HG03460 (cell line): ENCODE results near the gene FRRS1.
A peak's percentile ranks its signal among the peaks of the same experiment; 100 is the strongest.

ENCODE experiments used
- ATAC-seq: cut with Tn5 transposase; IDR thresholded peaks from one replicate; pipeline ENCODE4 v1.9.1; 2021; ENCODE audit not compliant: unreplicated experiment

Gene FRRS1

DNA sequence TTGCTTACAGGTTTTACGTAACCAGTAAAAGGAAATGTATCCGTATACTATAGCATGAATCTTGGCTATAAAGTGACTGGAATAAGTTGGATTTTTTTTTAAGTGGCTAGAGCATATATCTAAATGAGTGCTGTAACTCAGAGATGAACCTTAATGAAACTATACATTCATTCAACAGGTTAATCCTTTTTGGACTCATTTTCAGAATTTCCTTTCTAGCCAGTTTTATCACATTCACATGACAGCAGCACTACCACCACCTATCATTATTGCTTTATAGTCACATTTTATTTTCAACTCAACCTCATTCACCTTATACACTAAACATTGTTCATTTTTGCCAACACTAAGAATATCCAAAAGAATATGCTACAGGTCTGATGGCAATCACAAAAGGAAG, 30.6 kb downstream of the FRRS1 start:
- no peak for ATAC-seq

DNA sequence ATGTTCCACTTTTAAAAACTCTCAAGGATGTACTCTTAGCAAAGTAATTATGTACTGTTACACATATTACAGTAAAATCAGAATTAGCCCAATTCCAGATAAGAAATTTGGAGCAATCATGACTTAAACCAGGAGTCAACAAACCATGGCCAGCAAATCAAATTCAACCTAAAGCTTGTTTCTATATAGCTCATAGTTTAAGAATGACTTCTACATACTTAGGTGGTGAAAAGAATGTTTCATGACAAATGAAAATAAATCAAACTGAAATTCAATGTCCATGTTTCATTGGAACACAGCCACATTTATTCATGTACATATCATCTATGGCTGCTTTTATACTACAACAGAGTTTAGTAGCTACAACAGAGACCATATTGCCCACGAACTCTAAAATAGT, 35.1 kb downstream of the FRRS1 start:
- ATAC-seq, result no peak

DNA sequence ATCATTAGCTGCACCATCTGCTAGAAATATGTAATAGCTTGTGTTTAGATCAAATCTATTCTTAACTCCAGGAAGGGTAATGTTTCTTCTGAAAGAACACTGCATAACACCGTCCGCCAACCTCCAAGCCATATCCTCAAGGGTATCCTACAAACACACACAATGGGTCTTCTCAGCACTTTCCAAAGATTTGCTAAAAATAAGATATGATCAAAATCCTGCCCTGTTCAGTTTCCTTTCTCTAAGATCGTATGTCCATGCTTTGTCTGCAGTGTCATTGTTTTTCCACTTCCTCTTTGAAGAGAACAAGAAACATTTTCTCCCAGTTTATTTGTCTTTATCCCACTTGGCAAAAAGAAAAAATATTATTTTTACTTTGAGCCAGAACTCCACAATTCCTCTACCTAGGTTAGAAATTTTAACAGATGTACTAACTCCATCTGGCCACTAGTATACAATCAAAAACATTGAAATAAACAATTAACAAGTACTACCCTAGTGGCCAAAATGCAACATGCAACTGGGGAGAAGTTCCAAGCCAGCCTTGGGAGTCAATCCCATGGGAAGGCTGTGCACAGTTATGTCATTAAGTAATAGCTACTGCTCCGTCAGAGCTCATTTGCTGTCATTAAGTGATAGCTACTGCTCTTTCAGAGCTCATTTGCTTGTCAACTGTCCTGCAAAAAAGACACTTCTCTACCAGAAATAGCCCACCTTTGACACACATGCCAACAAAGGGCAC, 37.8 kb downstream of the FRRS1 start:
- no peak for ATAC-seq

DNA sequence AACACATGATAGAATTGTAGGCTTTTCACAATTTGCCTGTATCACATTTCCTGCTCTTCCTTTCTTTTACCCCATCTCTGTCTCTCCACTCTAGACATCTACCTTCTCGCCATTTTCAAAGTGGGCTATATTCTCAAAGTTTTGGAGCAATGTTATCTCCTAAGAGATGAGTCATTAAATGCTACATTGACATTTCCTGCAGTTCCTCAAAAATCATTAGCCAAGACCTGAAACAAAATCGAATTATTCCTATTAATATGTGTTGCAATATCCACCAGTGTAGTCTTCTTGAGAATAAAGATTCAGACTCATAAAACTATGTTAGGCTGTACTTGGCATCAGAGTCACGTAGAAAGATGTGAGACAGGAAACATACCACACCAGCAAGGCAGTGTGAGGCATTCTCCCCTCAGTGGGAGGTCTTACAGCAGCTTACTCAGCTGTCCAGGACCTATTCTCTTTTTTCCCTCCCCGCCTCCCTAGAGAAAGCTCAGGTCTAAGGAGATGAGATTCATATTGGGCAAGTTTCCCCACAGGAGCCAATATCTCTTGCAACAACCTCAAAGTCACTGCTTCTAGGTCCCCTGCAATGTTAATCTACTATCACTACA, 38.8 kb downstream of the FRRS1 start:
- ATAC-seq, result no peak

DNA sequence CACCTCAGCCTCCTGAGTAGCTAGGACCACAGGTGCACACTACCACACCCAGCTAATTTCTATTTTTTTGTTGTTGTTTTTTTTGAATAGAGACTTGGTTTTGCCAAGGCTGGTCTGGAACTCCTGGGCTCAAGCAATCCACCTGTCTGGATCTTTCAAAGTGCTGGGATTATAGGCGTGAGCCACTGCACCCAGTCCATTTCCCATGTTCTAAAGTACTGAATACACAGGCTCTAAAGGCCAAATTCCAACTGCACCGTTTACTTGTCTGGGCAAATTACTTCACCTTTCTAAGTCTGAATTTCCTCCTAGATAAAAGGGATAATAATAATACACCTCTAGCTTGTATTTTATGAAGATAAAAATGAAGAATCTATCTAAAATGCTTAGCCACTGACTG, 39.6 kb downstream of the FRRS1 start:
- ATAC-seq, result no peak

DNA sequence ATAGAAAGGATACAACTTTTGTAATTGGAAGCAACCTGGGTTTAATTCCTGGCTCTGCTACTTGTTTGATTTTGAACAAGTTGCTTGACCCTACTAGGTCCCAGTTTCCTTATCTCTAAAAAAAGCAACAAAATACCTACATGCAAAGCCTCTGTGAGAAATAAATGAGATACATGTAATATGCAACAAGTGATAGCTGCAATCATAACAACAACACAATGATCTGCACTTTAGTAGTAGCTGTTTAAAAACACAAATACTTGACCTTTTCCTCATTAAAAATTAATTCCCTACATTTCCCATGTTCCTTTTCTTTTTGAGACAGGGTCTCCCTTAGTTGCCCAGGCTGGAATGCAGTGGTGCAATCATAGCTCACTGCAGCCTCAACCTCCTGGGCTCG, 40.0 kb downstream of the FRRS1 start:
- no peak for ATAC-seq

DNA sequence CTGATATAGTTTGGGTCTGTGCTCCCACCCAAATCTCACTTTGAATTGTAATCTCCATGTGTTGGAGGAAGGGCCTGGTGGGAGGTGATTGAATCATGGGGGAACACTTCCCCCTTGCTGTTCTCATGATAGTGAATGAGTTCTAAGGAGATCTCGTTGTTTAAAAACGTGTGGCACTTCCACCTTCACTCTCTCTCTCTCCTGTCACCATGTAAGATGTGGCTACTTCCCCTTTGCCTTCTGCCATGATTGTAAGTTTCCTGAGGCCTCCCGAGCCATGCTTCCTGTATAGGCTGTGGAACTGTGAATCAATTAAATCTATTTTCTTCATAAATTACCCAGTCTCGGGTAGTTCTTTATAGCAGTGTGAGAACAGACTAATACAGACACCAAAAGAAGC, 40.4 kb downstream of the FRRS1 start:
- no peak for ATAC-seq

DNA sequence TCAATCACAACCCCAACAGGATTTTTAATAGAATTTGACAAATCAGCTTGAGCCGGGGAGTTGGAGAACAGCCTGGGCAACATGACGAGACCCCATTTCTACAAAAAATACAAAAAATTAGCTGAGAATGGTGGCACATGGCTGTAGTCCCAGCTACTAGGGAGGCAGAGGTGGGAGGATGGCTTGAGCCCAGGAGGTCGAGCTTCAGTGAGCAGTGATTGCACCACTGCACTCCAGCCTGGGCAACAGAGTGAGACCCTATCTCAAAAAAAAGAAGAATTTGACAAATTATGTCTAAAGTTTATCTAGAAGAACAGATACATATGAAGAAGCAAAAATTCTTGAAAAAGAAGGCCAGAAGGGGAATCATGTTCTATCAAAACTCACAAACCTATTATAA, 43.2 kb downstream of the FRRS1 start:
- ATAC-seq, result no peak

DNA sequence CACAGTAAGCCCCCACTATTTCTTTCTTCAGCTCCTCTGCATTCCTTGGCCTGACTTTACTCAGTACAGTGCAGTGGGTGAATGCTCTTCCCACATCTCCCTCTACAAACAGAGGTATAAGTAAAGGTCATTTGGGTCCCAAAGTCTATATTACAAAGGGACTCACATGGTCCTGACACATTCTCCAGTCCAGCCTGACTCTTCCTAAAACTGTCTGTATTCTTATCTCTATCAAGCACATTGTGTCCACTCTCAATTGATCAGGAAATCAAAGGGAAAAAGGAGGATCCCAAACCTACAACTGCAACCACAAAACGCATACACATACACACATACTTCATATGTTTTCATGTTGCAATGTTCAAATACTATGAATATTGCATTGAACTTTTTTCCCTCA, 49.4 kb downstream of the FRRS1 start:
- no peak for ATAC-seq

DNA sequence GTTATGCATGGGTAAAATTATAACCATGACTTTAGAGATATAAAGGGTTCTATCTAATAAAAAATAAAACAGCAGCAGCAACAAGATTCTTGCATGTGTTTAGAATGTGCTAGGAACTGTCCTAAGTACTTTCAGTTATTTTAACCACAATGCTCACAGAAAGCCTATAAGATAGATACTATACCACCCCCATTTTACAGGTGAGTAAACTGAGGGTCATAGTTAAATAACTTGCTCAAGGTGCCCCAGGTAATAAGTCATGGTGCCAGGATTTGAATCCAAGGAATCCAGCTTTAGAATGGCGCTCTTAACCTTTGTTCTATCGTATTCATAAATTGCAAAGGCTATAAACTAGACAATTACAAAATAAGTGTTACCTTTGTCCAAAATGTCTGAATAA, 53.4 kb downstream of the FRRS1 start:
- no peak for ATAC-seq

DNA sequence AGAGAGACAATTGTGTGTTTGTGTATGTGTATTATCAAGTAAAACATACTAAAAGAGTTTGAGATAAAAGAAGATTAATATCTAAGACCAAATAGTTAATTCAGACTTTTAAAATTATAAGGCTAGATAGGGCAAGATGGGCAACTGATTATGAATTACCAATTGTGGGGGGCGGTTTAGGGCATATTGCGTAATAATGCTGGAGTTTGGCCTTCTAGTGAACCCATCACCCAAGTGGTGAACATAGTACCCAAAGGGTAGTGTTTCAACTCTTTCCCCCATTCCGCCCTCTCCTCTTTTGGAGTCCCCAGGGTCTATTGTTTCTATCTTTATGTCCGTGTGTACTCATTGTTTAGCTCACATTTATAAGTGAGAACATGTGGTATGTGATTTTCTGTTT, 55.4 kb downstream of the FRRS1 start:
- no peak for ATAC-seq

DNA sequence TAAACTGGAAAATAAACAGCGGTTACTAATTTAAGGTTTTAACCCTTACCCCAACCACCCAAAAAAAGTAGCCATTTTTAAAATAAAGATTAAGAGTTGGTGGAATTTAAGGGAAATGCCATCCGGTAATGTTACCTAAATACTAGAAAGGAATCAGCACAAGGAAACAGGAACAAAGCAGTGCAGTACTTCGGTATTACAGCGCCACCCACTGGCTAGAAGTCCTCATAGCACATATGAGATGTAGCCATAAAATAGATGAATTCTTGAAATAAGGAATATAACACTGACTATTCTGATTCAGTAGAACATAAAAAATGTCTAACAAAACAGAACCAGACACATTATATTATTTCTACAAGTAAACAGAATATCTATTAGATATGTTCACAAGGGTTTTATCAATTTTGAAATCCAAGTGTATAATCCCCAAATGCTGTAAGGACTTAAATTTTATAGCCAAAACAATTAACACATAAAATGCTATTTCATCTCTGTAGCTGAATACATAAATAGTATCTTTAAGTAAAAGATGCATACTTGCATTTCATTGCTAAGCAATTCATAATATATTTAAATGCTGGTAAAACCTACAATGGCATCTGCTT, 58.8 kb downstream of the FRRS1 start:
- peak; percentile 79 for ATAC-seq

DNA sequence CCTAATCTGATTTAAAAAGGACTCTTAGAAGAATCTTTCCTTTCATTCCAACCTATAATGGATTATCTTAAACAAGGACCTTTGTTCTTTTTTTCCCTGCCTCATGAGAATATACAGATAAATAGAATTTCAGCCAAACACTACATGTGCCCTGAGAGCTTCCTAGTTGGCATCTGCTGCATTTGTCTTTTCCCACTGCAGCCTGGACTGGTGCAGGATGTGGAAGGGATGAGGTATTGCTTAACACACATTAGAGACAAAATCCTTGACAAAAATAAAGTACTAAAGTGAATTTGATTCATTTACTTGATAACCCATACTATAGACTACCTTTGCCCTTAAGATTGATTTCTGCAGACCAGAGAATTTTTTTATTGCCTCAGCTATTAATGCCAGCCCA, 61.0 kb downstream of the FRRS1 start:
- no peak for ATAC-seq

DNA sequence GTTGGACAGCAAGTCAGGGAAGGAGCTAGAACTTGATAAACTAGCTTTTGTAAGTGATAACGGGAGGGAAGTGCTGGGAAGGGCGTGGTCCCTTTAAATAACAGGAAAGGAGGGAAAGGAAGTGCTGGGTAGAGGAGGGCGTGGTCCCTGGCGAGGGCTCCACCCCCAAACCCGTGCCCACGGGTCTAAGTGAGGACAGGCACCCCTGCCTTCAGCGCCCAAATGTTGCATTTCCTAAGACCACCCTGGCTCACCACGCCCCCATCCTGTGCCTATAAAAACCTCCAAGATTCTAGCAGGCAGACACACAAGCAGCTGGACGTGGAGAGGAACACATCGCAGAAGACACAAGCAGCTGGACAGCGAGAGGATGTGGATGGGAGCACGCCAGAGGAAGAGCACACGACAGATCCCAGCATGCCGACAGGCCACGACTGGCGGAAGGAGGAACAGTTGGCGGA, 62.0 kb downstream of the FRRS1 start:
- ATAC-seq, result no peak

DNA sequence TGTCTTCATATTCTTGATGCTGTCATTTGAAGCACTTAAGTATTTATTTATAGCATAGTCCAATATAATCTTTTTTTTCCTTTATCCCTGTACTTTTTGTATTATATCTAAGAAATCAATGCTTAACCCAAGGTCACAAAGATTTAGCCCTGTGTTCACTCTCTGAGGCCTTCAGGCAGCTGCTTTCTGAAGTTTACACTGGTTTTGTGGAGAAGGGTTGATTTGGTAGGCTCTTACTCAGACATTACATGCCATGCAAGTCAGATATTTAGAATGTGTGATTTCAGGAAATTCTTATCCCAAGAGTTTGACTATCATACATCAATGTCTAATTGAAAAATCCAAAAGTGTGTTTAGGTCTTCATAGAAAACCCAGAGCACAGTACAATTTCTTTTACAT, 64.2 kb downstream of the FRRS1 start:
- no peak for ATAC-seq

DNA sequence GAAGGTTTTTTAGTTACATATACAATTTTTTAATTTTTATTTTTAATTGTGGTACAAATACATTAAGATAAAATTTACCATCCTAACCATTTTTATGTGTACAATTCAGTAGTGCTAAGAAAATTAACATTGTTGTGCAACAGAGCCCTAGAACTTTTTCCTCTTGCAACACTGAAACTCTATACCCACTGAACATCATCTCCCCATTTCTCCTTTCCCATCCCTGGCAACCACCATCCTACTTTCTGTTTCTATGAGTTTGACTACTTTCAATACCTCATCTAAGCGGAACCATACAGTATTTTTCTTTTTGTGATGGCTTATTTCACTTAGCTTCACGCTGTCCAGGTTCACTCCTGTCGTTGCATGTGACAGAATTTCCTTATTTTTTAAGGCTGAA, 66.4 kb downstream of the FRRS1 start:
- ATAC-seq, result no peak

DNA sequence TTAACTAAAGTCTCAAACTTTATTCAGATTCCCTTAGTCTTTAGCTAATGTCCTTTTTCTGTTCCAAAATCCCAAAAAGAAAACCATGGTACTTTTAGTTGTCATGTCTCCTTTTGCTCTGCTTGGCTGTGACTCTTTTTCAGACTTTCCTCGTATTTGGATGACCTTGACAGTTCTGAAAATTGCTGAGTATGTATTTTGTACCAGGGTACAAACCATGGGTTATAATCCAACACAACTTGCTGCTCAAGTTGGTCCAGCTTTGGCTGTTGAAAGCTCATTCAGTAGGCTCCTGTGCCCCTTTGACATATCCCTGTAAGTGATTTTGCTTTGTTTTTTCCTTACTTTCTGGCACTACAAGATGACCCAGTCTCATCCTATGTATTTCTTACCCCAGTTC, 68.9 kb downstream of the FRRS1 start:
- ATAC-seq, result no peak

DNA sequence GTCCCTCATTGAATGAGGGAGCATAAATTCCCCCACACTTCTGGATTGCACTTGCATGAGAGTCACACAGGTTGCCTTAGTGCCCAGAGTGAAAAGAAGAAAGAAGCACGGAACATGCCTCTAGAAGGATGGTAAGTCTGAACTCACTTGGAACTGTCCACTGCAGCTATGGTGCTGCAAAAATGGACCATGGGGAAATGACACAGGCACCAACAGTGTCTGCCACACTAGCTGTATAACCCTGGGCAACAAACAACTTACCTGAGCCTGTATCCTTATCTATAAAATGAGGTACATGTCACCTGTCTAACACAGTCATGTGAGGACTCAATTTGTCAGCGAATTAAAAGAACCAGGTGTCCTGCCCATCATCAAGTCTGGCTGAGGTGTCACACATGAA, 69.8 kb downstream of the FRRS1 start:
- ATAC-seq, result no peak

DNA sequence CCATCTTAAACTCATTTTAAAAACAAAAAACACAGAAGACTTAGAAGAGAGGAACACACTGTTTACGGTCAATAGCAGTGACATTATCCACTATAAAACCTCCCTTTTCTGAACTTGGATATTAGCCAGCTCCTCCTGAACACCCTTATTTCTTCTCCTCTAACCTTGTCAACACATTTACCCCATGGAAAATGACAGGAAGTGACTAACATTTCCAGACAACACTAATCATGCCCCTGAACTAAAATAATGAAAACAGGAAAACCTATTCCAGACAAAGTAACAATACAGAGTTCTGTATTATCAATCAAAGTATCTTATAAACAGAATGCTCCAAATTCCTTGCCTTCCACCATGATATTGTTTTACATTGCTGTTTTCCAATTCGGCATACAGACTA, 75.3 kb downstream of the FRRS1 start:
- no peak for ATAC-seq

DNA sequence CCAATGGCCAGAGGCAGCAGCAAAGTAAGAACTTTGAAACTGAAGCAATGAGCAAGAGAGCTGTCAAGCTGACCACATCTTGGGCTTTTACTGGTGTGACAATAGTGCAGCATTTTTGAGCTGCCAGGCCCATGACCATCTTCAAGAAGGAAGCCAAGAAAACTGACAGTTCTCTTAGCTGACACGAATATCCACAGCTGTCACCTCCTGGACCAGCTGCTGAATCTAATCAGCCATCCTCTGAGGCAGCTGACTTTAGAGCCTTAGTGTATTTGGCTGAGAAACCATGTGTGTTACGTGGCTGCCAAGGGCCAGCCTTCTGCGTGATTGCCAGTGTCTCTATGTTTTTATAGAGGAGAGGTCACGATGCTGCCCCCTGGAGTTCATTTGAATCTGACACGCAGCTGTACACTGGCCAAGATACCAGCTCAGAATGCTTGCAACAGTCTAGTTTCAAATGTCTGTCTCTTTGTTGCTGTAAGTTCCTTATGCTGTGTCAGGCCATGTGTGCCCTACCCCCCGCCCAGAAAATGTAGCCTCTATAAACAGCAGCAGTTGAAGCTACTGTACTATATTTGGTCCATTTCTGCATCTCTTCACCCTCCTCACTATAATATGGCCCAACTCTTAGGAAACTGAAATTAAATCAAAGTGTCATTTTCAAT, 80.8 kb downstream of the FRRS1 start:
- peak; percentile 88 for ATAC-seq

DNA sequence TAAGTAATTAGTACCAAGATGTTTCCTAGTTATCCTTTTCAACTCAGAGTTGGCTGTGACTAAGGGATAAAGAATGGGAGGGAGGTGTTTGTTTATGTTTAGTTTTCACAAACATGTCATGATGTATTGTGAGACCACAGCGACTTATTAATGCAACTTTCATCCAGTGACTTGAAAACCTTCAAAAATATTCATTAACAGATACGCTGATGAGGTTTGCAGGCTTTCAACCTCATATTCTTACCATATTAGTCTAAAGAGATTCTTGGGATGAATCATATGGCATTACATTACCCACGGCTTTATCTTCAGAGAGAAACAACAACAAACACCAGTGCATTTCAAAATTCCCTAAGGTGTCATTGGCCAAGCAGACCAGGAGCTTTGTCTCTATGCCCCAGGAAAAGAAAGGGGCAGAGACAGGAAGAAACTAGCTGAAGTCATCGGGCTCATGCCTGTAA, 84.1 kb downstream of the FRRS1 start:
- no peak for ATAC-seq

DNA sequence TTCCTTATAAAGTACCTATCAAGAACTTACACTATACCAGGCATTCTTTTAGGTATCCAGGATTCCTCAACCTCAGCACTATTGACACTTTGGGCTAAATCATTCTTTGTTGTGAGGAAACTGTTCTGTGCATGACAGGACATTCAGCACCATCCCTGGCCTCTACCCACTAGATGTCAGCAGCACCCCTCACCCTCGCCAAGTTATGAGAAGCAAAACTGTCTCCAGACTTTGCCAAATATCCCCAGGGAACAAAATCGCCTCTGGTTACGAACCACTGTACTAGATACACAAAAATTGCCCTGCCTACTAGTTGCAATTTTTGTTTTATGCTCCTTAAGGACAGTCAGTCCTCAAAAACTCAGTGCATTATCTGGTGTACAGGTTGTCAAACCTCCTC, 84.9 kb downstream of the FRRS1 start:
- no peak for ATAC-seq
